Fibroblast of mammary gland (primary cell): Measurements from ENCODE around the gene OSBPL7.

Experiments
- DNase-seq: peaks from one replicate; pipeline ENCODE4 v3.0.0-alpha.2; 2010; ENCODE audit warnings: low read depth
- H3K4me3 ChIP-seq: 2 replicates; pipeline ENCODE4 v1.5.1; 2011; ENCODE audit warnings: low read depth, mild to moderate bottlenecking, low read length, moderate library complexity; ENCODE audit not compliant: control insufficient read depth
- CTCF ChIP-seq: conservative IDR thresholded peaks from 2 replicates; pipeline ENCODE4 v1.5.1; 2011; ENCODE audit warnings: low read depth, low read length, inconsistent platforms; ENCODE audit not compliant: control insufficient read depth, insufficient read depth

OSBPL7 gene

GRCh38 chr17:47821424-47822391 lies at the start of gene OSBPL7:
Gene OSBPL7, minus strand, starts transcription at chr17:47821794. Its CDS starts 1,516 bp downstream, at chr17:47820278.
- TF ChIP-seq CTCF: no peak
- peak; percentile 78 for DNase-seq
- peak within 1 kb of the TSS; percentile 55 for H3K4me3 ChIP-seq

- H3K4me3 ChIP-seq: no peak overlapping the region
- no peak for TF ChIP-seq CTCF
- DNase-seq: no peak
These were observed 49.5 kb upstream of the OSBPL7 start for GRCh38 chr17:47871048-47871447.

- no peak for DNase-seq
- H3K4me3 ChIP-seq: no peak overlapping the region
- TF ChIP-seq CTCF: no peak
These were observed 48.5 kb upstream of the OSBPL7 start for GRCh38 chr17:47870056-47870455.

- H3K4me3 ChIP-seq: no peak overlapping the region
- no peak for DNase-seq
- no peak for TF ChIP-seq CTCF
These were observed 47.5 kb upstream of the OSBPL7 start for GRCh38 chr17:47869114-47869513.

- H3K4me3 ChIP-seq: no peak overlapping the region
- TF ChIP-seq CTCF: no peak
- DNase-seq: no peak
These were observed 46.4 kb upstream of the OSBPL7 start for GRCh38 chr17:47867813-47868533.

- H3K4me3 ChIP-seq: no peak overlapping the region
- DNase-seq: peak; percentile 45
These were observed 45.3 kb upstream of the OSBPL7 start for GRCh38 chr17:47866941-47867340.

More at GRCh38 chr17:47866941-47867340, 45.3 kb upstream of the OSBPL7 start:
- no peak for TF ChIP-seq CTCF
